Measurements from ENCODE around the gene NR1I3. TPM values are rescaled to one million over a fixed set of nuclear protein-coding genes. Genes with fewer than 3 reads are reported as not detected.

NR1I3 gene
- not detected in 2 replicates for total RNA-seq

GRCh38 chr1:161238039-161238473 lies at the start of gene NR1I3:
Gene NR1I3, minus strand, starts transcription at chr1:161238203. Its CDS starts 1,638 bp downstream, at chr1:161236565.

GRCh38 chr1:161258439-161259344 lies 20.7 kb upstream of the NR1I3 start, which contains the start of gene PCP4L1:
Gene PCP4L1, plus strand, starts transcription at chr1:161258745. Its CDS starts 230 bp downstream, at chr1:161258975.

GRCh38 chr1:161225534-161226319 lies 12.3 kb downstream of the NR1I3 start, which contains the start of gene TOMM40L:
Gene TOMM40L, plus strand, starts transcription at chr1:161226060. Its CDS starts 430 bp downstream, at chr1:161226490.

GRCh38 chr1:161215076-161215475 lies 22.9 kb downstream of the NR1I3 start, which contains the start of gene FCER1G:
Gene FCER1G, plus strand, starts transcription at chr1:161215295. Its CDS starts 27 bp downstream, at chr1:161215322.

GRCh38 chr1:161201836-161202712 lies 35.9 kb downstream of the NR1I3 start, which contains the start of gene NDUFS2:
Gene NDUFS2, plus strand, starts transcription at chr1:161202367. Its CDS starts 19 bp downstream, at chr1:161202386.

GRCh38 chr1:161198897-161199431 lies 39.0 kb downstream of the NR1I3 start, which contains the start of gene ADAMTS4:
Gene ADAMTS4, minus strand, starts transcription at chr1:161199054. Its CDS starts 427 bp downstream, at chr1:161198627.

Other genes with a start within 250 kb of the NR1I3 start
- under 0.01 and 0.20 TPM in 2 replicates for gene F11R, start 217.1 kb downstream of the NR1I3 start, total RNA-seq
- gene TSTD1, start 199.2 kb downstream of the NR1I3 start, total RNA-seq = 0.39 and 0.73 TPM in 2 replicates
- gene USF1, start 192.2 kb downstream of the NR1I3 start, total RNA-seq = 43.7 and 44.0 TPM in 2 replicates
- not detected in 2 replicates for gene ARHGAP30, start 168.3 kb downstream of the NR1I3 start, total RNA-seq
- 0.20 TPM in 1 of 2 replicates, not detected in the other for gene NECTIN4, start 148.6 kb downstream of the NR1I3 start, total RNA-seq
- gene KLHDC9, start 139.8 kb downstream of the NR1I3 start, total RNA-seq = 0.20 and 0.73 TPM in 2 replicates
- gene PFDN2, start 120.2 kb downstream of the NR1I3 start, total RNA-seq = 16.0 and 25.4 TPM in 2 replicates
- 17.3 and 19.5 TPM in 2 replicates for gene NIT1, start 120.1 kb downstream of the NR1I3 start, total RNA-seq
- 23.3 and 27.2 TPM in 2 replicates for gene DEDD, start 105.5 kb downstream of the NR1I3 start, total RNA-seq
- 42.8 and 63.6 TPM in 2 replicates for gene UFC1, start 84.2 kb downstream of the NR1I3 start, total RNA-seq
- 8.1 and 8.6 TPM in 2 replicates for gene USP21, start 78.7 kb downstream of the NR1I3 start, total RNA-seq
- 8.8 and 10.8 TPM in 2 replicates for gene PPOX, start 71.8 kb downstream of the NR1I3 start, total RNA-seq
- 12.1 and 20.3 TPM in 2 replicates for gene B4GALT3, start 60.7 kb downstream of the NR1I3 start, total RNA-seq
- 1.8 and 2.9 TPM in 2 replicates for gene ADAMTS4, start 39.1 kb downstream of the NR1I3 start, total RNA-seq
- gene NDUFS2, start 35.8 kb downstream of the NR1I3 start, total RNA-seq = 98.5 and 108 TPM in 2 replicates
- 0.59 TPM in 1 of 2 replicates, not detected in the other for gene FCER1G, start 22.9 kb downstream of the NR1I3 start, total RNA-seq
- not detected in 2 replicates for gene APOA2, start 14.6 kb downstream of the NR1I3 start, total RNA-seq
- gene TOMM40L, start 12.1 kb downstream of the NR1I3 start, total RNA-seq = 8.5 and 10.4 TPM in 2 replicates
- gene PCP4L1, start 20.5 kb upstream of the NR1I3 start, total RNA-seq = not detected in 2 replicates
- gene MPZ, start 71.8 kb upstream of the NR1I3 start, total RNA-seq = 1.8 and 2.9 TPM in 2 replicates
- gene SDHC, start 76.2 kb upstream of the NR1I3 start, total RNA-seq = 23.7 and 27.2 TPM in 2 replicates
- not detected in 2 replicates for gene CFAP126, start 129.7 kb upstream of the NR1I3 start, total RNA-seq